GM23338 (cell line): ENCODE measurements around the gene AGBL5. TPM values are rescaled to one million over a fixed set of nuclear protein-coding genes. Genes with fewer than 3 reads are reported as not detected.

ENCODE experiments used
- ATAC-seq: fragments of 200-7000 bp; cut with Tn5 transposase; 3 replicates; pipeline ENCODE4 v1.9.1; 2020
- DNase-seq: peaks from one replicate; pipeline ENCODE4 v3.0.0-alpha.2; 2015; ENCODE audit warnings: low spot score
- H2AFZ ChIP-seq: fragments of 200-600 bp; sonication (generic); 2 replicates; pipeline ENCODE4 v1.8.0; 2016; ENCODE audit warnings: antibody characterized with exemption, mild to moderate bottlenecking, moderate library complexity
- H3F3A ChIP-seq: fragments of 200-600 bp; sonication (generic); replicated peaks from 2 replicates; pipeline ENCODE4 v1.8.0; 2017; ENCODE audit warnings: antibody characterized with exemption, mixed run types, low read depth
- H3K27ac ChIP-seq: fragments of 200-600 bp; sonication (generic); 2 replicates; pipeline ENCODE4 v1.6.1; 2016; ENCODE audit warnings: low read depth
- H3K27me3 ChIP-seq: fragments of 200-600 bp; sonication (generic); 2 replicates; pipeline ENCODE4 v1.8.0; 2016; ENCODE audit warnings: mild to moderate bottlenecking, mixed run types, moderate library complexity; ENCODE audit not compliant: insufficient read depth
- H3K36me3 ChIP-seq: fragments of 200-600 bp; sonication (generic); 2 replicates; pipeline ENCODE4 v1.8.0; 2016; ENCODE audit warnings: mild to moderate bottlenecking; ENCODE audit not compliant: insufficient read depth
- H3K4me1 ChIP-seq: fragments of 200-600 bp; sonication (generic); 2 replicates; pipeline ENCODE4 v1.8.0; 2016; ENCODE audit warnings: mild to moderate bottlenecking, moderate library complexity; ENCODE audit not compliant: insufficient read depth
- H3K4me2 ChIP-seq: fragments of 200-600 bp; sonication (generic); 2 replicates; pipeline ENCODE4 v1.7.1; 2017; ENCODE audit warnings: mixed run types
- H3K4me3 ChIP-seq: fragments of 200-600 bp; sonication (generic); 2 replicates; pipeline ENCODE4 v1.6.1; 2016; ENCODE audit warnings: mixed run types
- H3K79me2 ChIP-seq: fragments of 200-600 bp; sonication (generic); replicated peaks from 2 replicates; pipeline ENCODE4 v1.8.0; 2017; ENCODE audit warnings: mild to moderate bottlenecking; ENCODE audit not compliant: insufficient read depth
- H3K9me2 ChIP-seq: fragments of 200-600 bp; sonication (generic); 2 replicates; pipeline ENCODE4 v1.8.0; 2017; ENCODE audit not compliant: insufficient read depth
- H4K20me1 ChIP-seq: fragments of 200-600 bp; sonication (generic); replicated peaks from 2 replicates; pipeline ENCODE4 v1.8.0; 2017; ENCODE audit warnings: mild to moderate bottlenecking; ENCODE audit not compliant: insufficient read depth
- H3K27ac Mint-ChIP-seq: 2 replicates; pipeline ENCODE4 v1.8.0; 2020; ENCODE audit warnings: inconsistent platforms, mild to moderate bottlenecking, moderate library complexity, mixed read lengths
- H3K27me3 Mint-ChIP-seq: 3 replicates; pipeline ENCODE4 v1.8.0; 2022; ENCODE audit warnings: low read depth, mild to moderate bottlenecking, moderate library complexity, mixed read lengths, inconsistent platforms; ENCODE audit not compliant: insufficient read depth, poor library complexity
- H3K36me3 Mint-ChIP-seq: 3 replicates; pipeline ENCODE4 v1.8.0; 2021; ENCODE audit warnings: low read depth, mild to moderate bottlenecking, inconsistent platforms, moderate library complexity, mixed read lengths
- H3K4me1 Mint-ChIP-seq: 3 replicates; pipeline ENCODE4 v1.8.0; 2020; ENCODE audit warnings: mild to moderate bottlenecking, inconsistent platforms, mixed read lengths
- H3K4me3 Mint-ChIP-seq: 3 replicates; pipeline ENCODE4 v1.8.0; 2021; ENCODE audit warnings: moderate library complexity, mild to moderate bottlenecking, inconsistent platforms, mixed read lengths
- H3K9me3 Mint-ChIP-seq: 3 replicates; pipeline ENCODE4 v1.8.0; 2020; ENCODE audit warnings: moderate library complexity, mild to moderate bottlenecking, inconsistent platforms, mixed read lengths
- CREB1 ChIP-seq: fragments of 250-450 bp; sonication (Bioruptor Pico); IDR thresholded peaks from 2 replicates; pipeline ENCODE4 v1.5.0; 2020; ENCODE audit warnings: low read depth, mild to moderate bottlenecking, moderate library complexity
- EZH2 ChIP-seq: fragments of 200-600 bp; sonication (generic); IDR thresholded peaks from one replicate; pipeline ENCODE4 v1.8.0; 2017; ENCODE audit warnings: antibody characterized with exemption, mild to moderate bottlenecking, low read depth; ENCODE audit not compliant: unreplicated experiment
- EZH2phosphoT487 ChIP-seq: fragments of 200-600 bp; sonication (generic); IDR thresholded peaks from one replicate; pipeline ENCODE4 v1.8.1; 2018; ENCODE audit warnings: antibody characterized with exemption; ENCODE audit not compliant: unreplicated experiment
- JUNB ChIP-seq: IDR thresholded peaks from one replicate; pipeline ENCODE4 v1.6.1; 2016; ENCODE audit warnings: antibody characterized with exemption; ENCODE audit not compliant: unreplicated experiment
- NANOG ChIP-seq: IDR thresholded peaks from 2 replicates; pipeline ENCODE4 v1.6.1; 2016; ENCODE audit warnings: antibody characterized with exemption, borderline replicate concordance
- POLR2AphosphoS5 ChIP-seq: IDR thresholded peaks from 2 replicates; pipeline ENCODE4 v1.6.1; 2016; ENCODE audit warnings: antibody characterized with exemption, low read depth
- STAT1 ChIP-seq: IDR thresholded peaks from one replicate; pipeline ENCODE4 v1.6.1; 2016; ENCODE audit warnings: antibody characterized with exemption; ENCODE audit not compliant: unreplicated experiment
- ZNF114 ChIP-seq: fragments of 250-450 bp; sonication (Bioruptor Pico); IDR thresholded peaks from 2 replicates; pipeline ENCODE4 v1.5.0; 2020; ENCODE audit warnings: mild to moderate bottlenecking, moderate library complexity
- ZNF331 ChIP-seq: fragments of 250-450 bp; sonication (Bioruptor Pico); IDR thresholded peaks from 2 replicates; pipeline ENCODE4 v1.5.0; 2020; ENCODE audit warnings: low read depth, mild to moderate bottlenecking, moderate library complexity
- polyA plus RNA-seq: library from polyadenylated mRNA; unstranded; fragments of >200 nt; fragmentation: Nextera tagmentation; extraction: Ambion mirVana; gene quantifications from 2 replicates; pipeline ENCODE4 v1.2.1, GENCODE V29; 2016
- total RNA-seq: library from RNA; depleted of rRNA; stranded (reverse); fragments of >200 nt; shearing (Covaris generic); gene quantifications from 2 replicates; pipeline ENCODE4 v1.2.3, GENCODE V29; 2014
- TF ChIP-seq, protein P1 (sequence below): fragments of 250-450 bp; sonication (Bioruptor Pico); IDR thresholded peaks from 2 replicates; pipeline ENCODE4 v1.5.0; 2020; ENCODE audit warnings: mild to moderate bottlenecking, moderate library complexity
- TF ChIP-seq, protein P2 (sequence below): IDR thresholded peaks from one replicate; pipeline ENCODE4 v1.6.1; 2018; ENCODE audit warnings: antibody characterized with exemption; ENCODE audit not compliant: unreplicated experiment
- TF ChIP-seq, protein P3 (sequence below): IDR thresholded peaks from 2 replicates; pipeline ENCODE4 v1.6.1; 2016; ENCODE audit warnings: antibody characterized with exemption
- TF ChIP-seq, protein P4 (sequence below), 2 experiments: fragments of 200-600 bp in 1 of 2; sonication (generic) in 1 of 2; conservative IDR thresholded peaks; 2 replicates each; pipeline versions ENCODE4 v1.5.1 to v1.6.1; 2016 to 2017; ENCODE audit warnings: antibody characterized with exemption in 2 of 2, low read depth in 2 of 2, mild to moderate bottlenecking in 2 of 2, moderate library complexity in 1 of 2

AGBL5 gene
- total and polyA plus RNA-seq, 2 experiments from 2014 or later, result 17.9 to 31.3 TPM

DNA sequence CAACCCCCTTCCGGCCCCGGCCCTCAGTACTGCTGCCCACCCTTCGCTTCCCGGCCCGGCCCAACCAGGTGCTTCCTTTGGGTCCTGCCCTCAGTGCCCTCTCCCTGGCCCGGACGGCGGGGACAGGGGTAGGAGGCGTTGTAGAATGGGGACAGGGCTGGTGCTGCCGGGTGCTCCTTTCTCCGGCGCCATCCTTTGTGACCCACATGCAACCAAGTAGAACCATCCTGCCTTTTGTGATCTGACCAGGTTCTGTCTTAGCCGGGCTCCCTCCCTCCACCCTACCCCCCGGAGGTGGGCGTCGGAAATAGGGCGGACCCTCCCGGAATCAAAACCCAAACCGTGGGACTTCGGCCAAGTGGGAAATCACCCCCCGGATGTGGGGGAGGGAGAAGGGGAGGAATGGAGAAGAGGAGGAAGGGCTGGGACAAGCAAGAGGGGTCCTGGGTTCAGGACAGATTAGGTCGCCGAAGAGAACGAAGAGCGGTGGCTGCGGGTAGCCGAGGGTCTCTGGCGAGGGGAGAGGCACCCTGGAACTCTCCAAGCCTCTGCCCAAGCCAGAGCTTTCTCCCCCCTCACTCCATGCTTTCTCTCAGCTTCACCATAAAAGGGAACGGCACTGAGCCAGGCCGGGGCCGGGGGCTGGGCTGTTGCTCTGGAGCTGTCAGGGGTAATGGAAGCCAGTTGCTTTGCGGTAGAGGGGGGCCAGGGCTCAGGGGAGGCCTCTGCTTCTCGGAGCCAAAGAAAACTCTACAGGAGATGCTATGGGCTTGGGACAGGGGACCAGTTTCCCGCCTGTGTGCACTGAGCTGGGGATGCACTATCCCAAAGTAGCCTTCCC lies 20.7 kb downstream of the AGBL5 start:
- Histone ChIP-seq H3K36me3 (peaks cover 3% of the 10 kb centered on the region; the same call in 1 of the 2 replicates), H3K79me2 (peaks cover 19% of the 10 kb centered on the region), H3K9me2 (no peaks in the 10 kb centered on the region), H2AFZ (peak overlapping the region; percentile 92), H3K4me1 (peaks cover 19% of the 10 kb centered on the region), H3K4me3 (peak overlapping the region; percentile 100), H3K27ac (peak overlapping the region; percentile 95), H3K4me2 (peak overlapping the region; percentile 99), H4K20me1 (peaks cover 7% of the 10 kb centered on the region), H3K27me3 (no peaks in the 10 kb centered on the region), H3F3A (peaks cover 7% of the 10 kb centered on the region; the same call in 1 of the 2 replicates)
- Mint-ChIP-seq H3K4me1 (peaks cover 15% of the 10 kb centered on the region), H3K27ac (peak overlapping the region; percentile 88), H3K4me3 (peak overlapping the region; percentile 96), H3K36me3 (peaks cover 32% of the 10 kb centered on the region), H3K9me3 (no peaks in the 10 kb centered on the region; the same call in 2 of the 3 replicates), H3K27me3 (peaks cover 19% of the 10 kb centered on the region)
- TF ChIP-seq ZNF114 (no peak), EZH2phosphoT487 (no peak), POLR2AphosphoS5 (no peak), ZNF331 (CRISPR knock-in tag) (no peak), STAT1 (no peak), NANOG (no peak), CREB1 (CRISPR knock-in tag) (no peak), JUNB (no peak), EZH2 (no peak)
- TF ChIP-seq, protein P1, sequence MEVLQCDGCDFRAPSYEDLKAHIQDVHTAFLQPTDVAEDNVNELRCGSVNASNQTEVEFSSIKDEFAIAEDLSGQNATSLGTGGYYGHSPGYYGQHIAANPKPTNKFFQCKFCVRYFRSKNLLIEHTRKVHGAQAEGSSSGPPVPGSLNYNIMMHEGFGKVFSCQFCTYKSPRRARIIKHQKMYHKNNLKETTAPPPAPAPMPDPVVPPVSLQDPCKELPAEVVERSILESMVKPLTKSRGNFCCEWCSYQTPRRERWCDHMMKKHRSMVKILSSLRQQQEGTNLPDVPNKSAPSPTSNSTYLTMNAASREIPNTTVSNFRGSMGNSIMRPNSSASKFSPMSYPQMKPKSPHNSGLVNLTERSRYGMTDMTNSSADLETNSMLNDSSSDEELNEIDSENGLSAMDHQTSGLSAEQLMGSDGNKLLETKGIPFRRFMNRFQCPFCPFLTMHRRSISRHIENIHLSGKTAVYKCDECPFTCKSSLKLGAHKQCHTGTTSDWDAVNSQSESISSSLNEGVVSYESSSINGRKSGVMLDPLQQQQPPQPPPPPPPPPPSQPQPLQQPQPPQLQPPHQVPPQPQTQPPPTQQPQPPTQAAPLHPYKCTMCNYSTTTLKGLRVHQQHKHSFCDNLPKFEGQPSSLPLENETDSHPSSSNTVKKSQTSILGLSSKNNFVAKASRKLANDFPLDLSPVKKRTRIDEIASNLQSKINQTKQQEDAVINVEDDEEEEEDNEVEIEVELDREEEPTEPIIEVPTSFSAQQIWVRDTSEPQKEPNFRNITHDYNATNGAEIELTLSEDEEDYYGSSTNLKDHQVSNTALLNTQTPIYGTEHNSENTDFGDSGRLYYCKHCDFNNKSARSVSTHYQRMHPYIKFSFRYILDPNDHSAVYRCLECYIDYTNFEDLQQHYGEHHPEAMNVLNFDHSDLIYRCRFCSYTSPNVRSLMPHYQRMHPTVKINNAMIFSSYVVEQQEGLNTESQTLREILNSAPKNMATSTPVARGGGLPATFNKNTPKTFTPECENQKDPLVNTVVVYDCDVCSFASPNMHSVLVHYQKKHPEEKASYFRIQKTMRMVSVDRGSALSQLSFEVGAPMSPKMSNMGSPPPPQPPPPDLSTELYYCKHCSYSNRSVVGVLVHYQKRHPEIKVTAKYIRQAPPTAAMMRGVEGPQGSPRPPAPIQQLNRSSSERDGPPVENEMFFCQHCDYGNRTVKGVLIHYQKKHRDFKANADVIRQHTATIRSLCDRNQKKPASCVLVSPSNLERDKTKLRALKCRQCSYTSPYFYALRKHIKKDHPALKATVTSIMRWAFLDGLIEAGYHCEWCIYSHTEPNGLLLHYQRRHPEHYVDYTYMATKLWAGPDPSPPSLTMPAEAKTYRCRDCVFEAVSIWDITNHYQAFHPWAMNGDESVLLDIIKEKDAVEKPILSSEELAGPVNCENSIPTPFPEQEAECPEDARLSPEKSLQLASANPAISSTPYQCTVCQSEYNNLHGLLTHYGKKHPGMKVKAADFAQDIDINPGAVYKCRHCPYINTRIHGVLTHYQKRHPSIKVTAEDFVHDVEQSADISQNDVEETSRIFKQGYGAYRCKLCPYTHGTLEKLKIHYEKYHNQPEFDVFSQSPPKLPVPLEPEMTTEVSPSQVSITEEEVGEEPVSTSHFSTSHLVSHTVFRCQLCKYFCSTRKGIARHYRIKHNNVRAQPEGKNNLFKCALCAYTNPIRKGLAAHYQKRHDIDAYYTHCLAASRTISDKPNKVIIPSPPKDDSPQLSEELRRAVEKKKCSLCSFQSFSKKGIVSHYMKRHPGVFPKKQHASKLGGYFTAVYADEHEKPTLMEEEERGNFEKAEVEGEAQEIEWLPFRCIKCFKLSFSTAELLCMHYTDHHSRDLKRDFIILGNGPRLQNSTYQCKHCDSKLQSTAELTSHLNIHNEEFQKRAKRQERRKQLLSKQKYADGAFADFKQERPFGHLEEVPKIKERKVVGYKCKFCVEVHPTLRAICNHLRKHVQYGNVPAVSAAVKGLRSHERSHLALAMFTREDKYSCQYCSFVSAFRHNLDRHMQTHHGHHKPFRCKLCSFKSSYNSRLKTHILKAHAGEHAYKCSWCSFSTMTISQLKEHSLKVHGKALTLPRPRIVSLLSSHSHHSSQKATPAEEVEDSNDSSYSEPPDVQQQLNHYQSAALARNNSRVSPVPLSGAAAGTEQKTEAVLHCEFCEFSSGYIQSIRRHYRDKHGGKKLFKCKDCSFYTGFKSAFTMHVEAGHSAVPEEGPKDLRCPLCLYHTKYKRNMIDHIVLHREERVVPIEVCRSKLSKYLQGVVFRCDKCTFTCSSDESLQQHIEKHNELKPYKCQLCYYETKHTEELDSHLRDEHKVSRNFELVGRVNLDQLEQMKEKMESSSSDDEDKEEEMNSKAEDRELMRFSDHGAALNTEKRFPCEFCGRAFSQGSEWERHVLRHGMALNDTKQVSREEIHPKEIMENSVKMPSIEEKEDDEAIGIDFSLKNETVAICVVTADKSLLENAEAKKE (CRISPR knock-in tag), result no peak
- TF ChIP-seq, protein P2, sequence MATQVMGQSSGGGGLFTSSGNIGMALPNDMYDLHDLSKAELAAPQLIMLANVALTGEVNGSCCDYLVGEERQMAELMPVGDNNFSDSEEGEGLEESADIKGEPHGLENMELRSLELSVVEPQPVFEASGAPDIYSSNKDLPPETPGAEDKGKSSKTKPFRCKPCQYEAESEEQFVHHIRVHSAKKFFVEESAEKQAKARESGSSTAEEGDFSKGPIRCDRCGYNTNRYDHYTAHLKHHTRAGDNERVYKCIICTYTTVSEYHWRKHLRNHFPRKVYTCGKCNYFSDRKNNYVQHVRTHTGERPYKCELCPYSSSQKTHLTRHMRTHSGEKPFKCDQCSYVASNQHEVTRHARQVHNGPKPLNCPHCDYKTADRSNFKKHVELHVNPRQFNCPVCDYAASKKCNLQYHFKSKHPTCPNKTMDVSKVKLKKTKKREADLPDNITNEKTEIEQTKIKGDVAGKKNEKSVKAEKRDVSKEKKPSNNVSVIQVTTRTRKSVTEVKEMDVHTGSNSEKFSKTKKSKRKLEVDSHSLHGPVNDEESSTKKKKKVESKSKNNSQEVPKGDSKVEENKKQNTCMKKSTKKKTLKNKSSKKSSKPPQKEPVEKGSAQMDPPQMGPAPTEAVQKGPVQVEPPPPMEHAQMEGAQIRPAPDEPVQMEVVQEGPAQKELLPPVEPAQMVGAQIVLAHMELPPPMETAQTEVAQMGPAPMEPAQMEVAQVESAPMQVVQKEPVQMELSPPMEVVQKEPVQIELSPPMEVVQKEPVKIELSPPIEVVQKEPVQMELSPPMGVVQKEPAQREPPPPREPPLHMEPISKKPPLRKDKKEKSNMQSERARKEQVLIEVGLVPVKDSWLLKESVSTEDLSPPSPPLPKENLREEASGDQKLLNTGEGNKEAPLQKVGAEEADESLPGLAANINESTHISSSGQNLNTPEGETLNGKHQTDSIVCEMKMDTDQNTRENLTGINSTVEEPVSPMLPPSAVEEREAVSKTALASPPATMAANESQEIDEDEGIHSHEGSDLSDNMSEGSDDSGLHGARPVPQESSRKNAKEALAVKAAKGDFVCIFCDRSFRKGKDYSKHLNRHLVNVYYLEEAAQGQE, result no peak
- TF ChIP-seq, protein P3, sequence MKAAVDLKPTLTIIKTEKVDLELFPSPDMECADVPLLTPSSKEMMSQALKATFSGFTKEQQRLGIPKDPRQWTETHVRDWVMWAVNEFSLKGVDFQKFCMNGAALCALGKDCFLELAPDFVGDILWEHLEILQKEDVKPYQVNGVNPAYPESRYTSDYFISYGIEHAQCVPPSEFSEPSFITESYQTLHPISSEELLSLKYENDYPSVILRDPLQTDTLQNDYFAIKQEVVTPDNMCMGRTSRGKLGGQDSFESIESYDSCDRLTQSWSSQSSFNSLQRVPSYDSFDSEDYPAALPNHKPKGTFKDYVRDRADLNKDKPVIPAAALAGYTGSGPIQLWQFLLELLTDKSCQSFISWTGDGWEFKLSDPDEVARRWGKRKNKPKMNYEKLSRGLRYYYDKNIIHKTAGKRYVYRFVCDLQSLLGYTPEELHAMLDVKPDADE, result no peak
- TF ChIP-seq, protein P4, sequence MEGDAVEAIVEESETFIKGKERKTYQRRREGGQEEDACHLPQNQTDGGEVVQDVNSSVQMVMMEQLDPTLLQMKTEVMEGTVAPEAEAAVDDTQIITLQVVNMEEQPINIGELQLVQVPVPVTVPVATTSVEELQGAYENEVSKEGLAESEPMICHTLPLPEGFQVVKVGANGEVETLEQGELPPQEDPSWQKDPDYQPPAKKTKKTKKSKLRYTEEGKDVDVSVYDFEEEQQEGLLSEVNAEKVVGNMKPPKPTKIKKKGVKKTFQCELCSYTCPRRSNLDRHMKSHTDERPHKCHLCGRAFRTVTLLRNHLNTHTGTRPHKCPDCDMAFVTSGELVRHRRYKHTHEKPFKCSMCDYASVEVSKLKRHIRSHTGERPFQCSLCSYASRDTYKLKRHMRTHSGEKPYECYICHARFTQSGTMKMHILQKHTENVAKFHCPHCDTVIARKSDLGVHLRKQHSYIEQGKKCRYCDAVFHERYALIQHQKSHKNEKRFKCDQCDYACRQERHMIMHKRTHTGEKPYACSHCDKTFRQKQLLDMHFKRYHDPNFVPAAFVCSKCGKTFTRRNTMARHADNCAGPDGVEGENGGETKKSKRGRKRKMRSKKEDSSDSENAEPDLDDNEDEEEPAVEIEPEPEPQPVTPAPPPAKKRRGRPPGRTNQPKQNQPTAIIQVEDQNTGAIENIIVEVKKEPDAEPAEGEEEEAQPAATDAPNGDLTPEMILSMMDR (conservative IDR thresholded peaks at IDR 0.05; ENCODE audit: low read depth in 2 of 2), result no peak
- ATAC-seq, result peak; percentile 74
- DNase-seq, result peak; percentile 68
